ENCODE data around the gene EEFSEC.

Gene EEFSEC

GRCh38 chr3:128336337-128337156 is 183.3 kb downstream of the EEFSEC start:
- no peak for DNase-seq (ENCODE audit: low spot score)
- no peak for TF ChIP-seq CTCF (IDR thresholded peaks at IDR 0.05; ENCODE audit: extremely low read depth, missing control alignments)

GRCh38 chr3:128337305-128337704 is 184.0 kb downstream of the EEFSEC start:
- TF ChIP-seq CTCF (IDR thresholded peaks at IDR 0.05; ENCODE audit: extremely low read depth, missing control alignments), result no peak
- DNase-seq (ENCODE audit: low spot score), result no peak

- DNase-seq (ENCODE audit: low spot score), result no peak
- TF ChIP-seq CTCF (IDR thresholded peaks at IDR 0.05; ENCODE audit: extremely low read depth, missing control alignments), result no peak
Measured at GRCh38 chr3:128338536-128339330, 185.5 kb downstream of the EEFSEC start.

- no peak for DNase-seq (ENCODE audit: low spot score)
- no peak for TF ChIP-seq CTCF (IDR thresholded peaks at IDR 0.05; ENCODE audit: extremely low read depth, missing control alignments)
Measured at GRCh38 chr3:128339491-128340012, 186.3 kb downstream of the EEFSEC start.

- DNase-seq (ENCODE audit: low spot score), result no peak
- TF ChIP-seq CTCF (IDR thresholded peaks at IDR 0.05; ENCODE audit: extremely low read depth, missing control alignments), result no peak
Measured at GRCh38 chr3:128340198-128340903, 187.1 kb downstream of the EEFSEC start.

GRCh38 chr3:128340904-128341555 is 187.7 kb downstream of the EEFSEC start:
- no peak for DNase-seq (ENCODE audit: low spot score)
- TF ChIP-seq CTCF (IDR thresholded peaks at IDR 0.05; ENCODE audit: extremely low read depth, missing control alignments), result no peak

Measured in GM20000 (cell line).